ENCODE data around the gene PLSCR3.

Gene PLSCR3

DNA sequence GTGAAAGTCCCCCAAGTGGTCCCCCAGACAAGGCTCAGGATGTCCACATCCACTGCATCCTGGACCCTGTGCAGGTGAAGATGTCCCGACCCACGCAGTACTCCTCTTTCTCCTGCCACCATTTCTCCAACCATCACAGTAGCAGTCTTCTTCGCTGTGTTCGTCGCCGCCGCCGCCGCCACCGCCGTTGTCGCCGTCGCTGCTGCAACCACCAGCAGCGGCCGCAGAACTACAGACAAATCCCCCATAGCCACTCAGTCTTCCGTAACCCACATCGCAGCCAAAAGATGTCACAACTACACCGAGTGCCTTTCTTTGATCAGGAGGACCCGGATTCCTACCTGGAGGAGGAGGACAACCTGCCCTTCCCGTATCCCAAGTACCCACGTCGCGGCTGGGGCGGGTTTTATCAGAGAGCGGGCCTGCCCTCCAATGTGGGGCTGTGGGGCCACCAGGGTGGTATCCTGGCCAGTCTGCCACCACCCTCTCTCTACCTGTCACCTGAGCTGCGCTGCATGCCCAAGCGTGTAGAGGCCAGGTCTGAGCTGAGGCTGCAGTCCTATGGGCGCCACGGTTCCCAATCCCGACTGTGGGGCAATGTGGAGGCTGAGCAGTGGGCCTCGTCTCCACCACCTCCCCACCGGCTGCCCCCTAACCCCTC, 32.0 kb upstream of the PLSCR3 start:
- no peak for DNase-seq

DNA sequence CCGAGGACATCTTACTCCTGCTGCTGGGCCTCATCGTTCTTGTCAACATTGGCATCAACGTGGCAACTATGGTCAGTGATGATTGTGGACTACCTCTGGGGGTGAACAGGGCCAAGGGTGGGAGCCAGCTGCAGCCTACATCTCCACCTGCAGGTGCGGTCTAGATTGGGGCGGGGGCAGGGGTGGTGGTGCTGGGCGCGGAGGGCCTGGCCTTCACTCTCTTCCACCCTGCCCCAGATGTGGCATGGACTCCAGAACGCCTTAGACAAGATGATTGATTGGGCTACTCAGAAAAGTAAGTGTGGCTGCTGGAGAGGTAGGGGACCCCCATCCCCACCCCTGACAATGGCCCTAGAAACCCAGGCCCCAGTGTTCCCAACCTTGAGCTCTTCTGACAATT, 31.4 kb upstream of the PLSCR3 start:
- DNase-seq = no peak

DNA sequence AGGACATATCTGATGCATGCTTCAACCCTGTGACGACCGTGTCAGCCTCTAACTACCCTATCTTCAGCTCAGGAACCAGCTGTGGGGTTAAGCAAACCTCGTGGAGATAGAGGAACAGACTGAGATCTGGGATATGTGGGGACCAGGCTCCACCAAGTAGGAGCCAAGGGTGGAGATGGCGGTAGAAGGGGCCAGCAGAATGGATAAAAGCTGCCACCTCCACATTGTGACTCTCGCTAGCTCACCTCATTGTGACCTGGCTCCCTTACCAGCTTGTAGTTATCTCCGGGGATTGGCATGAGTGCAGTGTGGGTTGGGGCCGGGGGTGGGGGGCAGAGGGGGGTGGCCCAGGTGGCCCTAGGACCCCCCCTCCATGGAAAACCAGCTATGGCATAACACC, 31.0 kb upstream of the PLSCR3 start, which contains the start of gene SPEM2:
TSS of gene SPEM2 (plus strand) at position 301 of the 400 bp plus-strand sequence. CDS start at position 374, 73 bp downstream.
- no peak for DNase-seq

DNA sequence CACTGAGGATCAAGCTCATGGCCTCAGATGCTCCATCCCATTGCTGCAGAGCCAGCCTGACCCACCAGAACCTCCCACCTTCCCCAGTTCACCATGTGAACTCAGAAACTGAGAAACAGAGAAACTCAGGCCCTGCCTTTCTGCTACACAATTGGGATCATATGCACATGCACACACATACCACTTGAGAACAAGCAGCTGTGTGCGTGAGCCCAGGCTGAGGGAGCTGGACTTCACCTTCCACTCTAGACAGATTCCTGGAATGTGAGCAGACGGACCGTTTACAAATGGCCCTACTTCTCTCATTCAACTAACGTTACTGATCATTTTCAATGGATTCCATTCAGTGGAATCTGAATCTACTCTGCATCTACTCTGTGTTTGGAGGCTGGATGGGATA, 29.4 kb upstream of the PLSCR3 start:
- no peak for DNase-seq

DNA sequence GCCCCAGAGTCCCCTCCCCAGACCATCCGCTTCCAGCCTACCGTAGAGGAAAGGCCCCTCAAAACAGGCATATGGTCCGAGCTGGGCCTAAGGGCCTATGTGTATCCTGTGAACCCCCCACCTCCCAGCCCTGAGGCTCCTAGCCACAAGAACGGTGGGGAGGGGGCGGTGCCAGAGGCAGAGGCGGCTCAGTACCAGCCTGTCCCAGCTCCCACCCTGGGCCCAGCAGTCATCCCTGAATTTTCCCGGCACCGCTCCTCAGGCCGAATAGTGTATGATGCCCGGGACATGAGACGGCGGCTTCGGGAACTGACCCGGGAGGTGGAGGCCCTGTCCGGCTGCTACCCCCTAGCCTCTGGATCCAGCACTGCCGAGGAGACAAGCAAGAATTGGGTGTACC, 26.9 kb upstream of the PLSCR3 start:
- no peak for DNase-seq

DNA sequence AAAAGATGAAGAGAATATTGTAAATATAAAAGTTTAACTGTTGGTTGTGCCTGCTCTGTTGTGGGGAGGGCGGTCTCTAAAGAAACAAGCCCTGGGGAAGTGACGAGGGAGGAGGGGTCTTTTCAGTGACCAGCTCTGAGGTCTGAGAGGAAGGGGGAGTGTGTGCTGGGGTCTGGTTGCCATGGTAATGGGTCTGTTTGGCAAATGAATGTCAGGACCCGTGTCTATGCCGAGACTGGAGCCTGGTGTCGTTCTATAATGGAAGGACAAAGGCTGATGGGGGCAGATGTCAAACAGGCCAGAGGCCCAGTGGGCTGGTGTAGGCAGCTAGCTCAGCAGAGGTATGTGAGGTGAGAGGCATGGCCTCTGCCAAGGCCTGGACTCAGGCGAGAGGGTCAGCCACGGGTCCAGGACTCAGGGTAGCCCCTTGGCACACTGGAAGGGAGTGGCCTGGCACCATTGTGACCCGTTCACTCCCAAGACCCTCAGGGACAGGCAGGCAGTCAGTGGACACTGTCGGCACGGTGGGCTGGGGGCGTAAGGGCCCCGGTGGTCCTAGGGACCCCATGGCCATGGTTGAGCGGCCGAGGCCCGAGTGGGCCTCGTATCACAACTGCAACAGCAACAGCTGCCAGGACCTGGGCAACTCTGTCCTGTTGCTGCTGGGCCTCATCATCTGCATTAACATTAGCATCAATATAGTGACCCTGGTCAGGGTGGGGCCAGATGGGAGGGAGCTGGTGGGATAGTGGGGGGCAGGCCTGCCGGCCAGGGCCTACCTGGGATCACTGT, 25.7 kb upstream of the PLSCR3 start, which contains the start of gene SPEM1:
TSS of gene SPEM1 (plus strand) at position 506 of the 792 bp plus-strand sequence. CDS start at position 567, 61 bp downstream.
- DNase-seq = no peak

DNA sequence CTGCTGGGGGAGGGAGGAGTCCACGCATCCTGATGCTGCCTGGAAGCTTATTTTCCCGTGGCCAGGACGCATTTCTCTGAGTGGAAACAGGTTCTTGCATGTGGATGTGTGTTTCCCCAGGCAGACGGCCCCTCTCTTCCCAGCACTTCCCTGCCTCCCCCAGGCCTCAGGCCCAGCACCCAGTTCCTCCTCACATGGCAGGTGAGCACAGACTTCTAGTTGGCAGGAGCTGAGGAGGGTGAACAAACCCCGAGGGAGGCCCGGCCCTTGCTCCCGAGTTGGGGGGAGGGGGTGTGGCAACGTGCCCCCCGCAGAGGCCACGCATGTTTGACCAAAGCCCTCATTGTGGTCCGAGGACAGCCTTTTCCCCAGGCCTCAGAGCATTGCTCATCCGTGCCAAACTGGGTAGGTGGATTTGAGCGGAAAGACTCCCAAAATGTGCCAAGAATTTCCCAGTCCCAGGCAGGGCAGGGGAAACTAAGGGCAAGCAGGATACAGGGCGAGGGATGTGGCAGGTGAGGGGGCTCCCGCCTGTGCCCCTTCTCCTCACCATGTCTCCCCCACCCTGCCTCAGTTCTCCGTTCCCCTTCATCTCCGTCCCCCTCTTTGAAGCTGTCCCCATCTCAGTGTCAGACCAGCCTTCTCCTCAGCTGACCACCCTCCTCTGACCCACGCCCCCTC, 24.3 kb upstream of the PLSCR3 start:
- no peak for DNase-seq

DNA sequence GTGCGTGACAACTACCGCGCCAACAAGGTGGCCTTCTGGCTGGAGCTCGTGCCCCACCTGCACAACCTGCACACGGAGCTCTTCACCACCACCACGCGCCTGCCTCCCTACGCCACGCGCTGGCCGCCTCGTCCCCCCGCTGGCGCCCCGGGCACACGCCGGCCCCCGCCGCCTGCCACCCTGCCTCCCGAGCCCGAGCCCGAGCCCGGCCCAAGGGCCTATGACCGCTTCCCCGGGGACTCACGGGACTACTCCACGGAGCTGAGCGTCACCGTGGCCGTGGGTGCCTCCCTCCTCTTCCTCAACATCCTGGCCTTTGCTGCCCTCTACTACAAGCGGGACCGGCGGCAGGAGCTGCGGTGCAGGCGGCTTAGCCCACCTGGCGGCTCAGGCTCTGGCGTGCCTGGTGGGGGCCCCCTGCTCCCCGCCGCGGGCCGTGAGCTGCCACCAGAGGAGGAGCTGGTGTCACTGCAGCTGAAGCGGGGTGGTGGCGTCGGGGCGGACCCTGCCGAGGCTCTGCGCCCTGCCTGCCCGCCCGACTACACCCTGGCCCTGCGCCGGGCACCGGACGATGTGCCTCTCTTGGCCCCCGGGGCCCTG, 22.8 kb upstream of the PLSCR3 start:
- DNase-seq = no peak

DNA sequence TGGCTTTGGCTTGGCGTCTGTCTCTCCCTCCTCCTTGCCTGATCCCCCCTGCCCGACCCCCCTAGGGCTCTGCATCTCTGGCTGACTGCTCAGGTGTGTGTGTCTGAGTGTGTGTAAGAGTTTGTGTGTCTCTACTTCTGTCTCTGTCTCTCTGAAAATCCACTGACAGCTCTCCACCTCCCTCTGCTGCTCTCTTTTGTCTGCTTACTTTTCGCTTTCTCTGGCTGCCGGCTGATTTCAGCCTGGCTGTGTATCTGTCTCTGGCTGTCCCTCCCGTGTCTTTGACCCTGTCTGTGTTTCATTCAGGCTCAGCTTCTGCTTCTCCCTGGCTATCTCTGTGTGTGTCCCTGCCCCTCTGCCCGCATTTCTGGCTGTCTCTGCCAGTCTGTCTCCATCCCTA, 22.0 kb upstream of the PLSCR3 start:
- no peak for DNase-seq

DNA sequence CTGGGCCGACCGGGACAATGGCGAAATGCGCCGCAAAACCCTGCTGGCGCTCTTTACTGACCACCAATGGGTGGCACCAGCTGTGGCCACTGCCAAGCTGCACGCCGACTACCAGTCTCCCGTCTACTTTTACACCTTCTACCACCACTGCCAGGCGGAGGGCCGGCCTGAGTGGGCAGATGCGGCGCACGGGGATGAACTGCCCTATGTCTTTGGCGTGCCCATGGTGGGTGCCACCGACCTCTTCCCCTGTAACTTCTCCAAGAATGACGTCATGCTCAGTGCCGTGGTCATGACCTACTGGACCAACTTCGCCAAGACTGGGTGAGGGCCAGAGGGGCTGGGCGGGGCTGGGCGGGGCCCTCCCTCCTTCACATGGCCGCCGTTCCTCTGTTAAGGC, 21.5 kb upstream of the PLSCR3 start:
- no peak for DNase-seq

DNA sequence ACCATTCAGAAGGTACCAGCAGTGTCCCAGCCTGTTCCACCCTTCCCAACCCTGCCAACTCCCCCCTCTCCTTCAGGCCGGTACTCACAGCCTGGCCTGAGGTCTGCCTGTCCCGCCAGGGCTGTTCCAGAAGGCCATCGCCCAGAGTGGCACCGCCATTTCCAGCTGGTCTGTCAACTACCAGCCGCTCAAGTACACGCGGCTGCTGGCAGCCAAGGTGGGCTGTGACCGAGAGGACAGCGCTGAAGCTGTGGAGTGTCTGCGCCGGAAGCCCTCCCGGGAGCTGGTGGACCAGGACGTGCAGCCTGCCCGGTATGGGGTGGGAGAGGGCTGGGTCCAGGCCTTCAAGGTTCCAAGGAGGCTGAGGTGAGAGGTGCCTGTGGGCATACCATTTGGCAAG, 20.5 kb upstream of the PLSCR3 start:
- no peak for DNase-seq

DNA sequence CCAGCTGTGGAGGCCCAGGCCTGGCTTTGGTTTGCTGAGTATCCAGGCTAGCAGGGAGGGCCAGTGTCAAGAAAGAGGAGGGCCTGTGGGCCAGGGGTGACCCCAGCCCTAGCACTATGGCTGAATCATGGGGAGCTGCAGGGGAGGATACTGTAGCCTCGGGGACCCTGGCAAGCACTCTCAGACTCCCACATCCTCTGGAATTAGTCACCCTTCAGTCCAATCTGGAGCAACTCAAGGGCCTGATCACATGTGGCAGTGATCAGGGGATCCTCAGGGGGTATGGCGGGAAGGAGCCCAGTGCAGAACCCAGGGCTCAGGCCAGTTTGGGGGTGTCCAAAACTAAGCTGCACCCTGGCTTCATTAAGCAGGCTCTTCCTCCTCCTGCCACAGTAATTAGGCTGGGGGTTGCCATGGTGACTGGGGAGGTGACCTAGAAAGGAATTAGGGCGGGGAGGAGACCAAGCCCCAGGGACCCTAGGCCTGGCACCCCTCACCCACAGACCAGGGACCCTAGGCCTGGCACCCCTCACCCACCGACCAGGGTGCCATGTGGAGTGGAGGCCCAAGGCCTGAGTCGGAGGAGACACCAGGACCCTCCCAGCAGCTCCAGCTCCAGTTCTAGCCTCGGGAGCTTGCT, 19.1 kb upstream of the PLSCR3 start:
- DNase-seq = no peak

DNA sequence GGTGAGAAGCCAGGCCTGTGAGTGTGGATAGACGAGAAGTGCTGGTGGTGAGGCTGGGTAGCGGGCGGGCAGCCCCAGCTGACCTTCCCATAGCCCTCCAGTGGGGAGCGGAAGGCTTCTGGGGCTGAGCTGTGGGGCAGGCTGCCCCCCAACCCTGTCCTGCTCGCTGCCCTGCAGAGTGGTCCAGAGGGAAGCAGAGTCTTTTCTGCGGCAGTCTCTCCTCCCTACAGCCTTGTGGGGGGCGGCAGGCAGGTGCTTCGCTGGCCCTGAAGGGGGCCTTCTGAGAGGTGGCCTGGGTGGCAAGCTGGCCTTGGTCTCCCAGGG, 17.1 kb upstream of the PLSCR3 start:
- DNase-seq = no peak

DNA sequence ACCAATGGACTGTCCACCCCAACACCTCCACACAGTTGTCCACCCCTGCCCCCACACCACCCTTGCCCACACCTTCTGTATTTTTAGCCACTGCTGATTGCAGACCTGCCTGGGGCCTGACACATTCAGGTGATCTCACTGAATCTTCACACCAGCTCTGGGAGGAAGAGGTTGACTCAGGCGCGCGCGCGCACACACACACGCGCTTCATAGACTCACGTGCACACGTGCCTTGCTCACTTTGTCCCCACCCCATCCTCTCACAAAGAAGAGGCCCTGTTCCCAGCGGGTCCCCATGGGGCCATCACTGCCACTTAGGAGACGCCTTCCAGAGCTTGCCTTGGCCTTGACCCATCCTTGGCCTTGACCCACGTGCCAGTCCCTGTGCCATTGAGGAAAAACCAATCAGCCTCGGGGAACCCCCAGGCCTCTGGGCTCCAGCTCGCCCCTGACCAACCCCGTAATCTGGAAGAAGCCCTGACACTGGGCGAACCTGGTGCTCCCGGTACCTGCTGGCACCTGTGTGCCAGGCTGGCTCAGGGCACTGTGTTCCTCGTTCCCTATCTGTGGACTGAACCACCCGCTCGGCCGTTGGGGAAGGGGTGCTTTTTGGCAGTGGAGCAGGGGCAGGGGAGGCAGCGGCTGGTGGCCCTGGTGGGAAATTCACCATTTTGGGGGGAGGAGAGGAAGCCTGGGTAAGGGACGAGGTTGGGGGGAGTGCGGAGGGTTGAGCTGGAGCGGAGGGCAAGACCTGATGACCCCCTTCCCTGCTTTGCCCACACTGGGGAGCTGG, 16.5 kb upstream of the PLSCR3 start:
- DNase-seq = no peak

DNA sequence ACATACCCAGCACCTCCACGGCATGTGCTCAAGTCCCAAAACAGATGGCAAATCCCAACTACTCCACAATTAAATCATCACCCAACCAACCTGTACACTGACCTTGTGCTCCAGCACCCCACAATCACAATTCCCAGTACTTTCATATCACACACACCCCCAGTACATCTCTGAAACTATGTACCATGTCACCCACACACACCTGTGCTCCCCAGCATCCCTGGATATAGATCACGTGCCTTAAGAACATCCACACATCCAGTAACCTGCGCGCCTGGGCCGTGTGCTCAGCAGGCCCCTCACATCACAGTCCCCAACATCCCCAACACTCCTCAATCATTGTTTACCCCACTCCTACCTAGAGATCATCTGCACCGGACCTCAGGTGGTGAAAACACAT, 15.4 kb upstream of the PLSCR3 start:
- no peak for DNase-seq

DNA sequence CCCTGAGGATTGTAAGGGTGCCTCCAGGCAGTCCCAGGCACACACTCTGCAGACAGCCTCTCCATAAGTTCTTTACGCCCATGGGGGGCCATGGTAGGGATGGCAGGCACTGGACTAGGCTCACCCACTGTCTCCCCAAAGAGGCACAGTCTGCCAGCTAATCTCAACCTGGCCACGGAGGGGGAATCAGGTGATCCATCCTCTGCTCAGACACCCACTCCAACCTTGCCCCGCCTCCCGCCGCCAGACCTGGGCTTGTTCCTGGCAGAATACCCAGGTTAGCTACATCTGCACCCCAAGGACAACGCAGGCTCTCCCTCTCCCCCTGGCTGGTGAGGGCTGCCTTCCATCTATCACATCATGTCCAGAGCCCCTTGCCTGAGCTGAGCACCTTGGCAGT, 14.5 kb upstream of the PLSCR3 start:
- no peak for DNase-seq

DNA sequence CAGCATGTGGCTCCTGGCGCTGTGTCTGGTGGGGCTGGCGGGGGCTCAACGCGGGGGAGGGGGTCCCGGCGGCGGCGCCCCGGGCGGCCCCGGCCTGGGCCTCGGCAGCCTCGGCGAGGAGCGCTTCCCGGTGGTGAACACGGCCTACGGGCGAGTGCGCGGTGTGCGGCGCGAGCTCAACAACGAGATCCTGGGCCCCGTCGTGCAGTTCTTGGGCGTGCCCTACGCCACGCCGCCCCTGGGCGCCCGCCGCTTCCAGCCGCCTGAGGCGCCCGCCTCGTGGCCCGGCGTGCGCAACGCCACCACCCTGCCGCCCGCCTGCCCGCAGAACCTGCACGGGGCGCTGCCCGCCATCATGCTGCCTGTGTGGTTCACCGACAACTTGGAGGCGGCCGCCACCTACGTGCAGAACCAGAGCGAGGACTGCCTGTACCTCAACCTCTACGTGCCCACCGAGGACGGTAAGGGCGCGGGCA, 14.0 kb upstream of the PLSCR3 start:
- DNase-seq = peak; percentile 22

DNA sequence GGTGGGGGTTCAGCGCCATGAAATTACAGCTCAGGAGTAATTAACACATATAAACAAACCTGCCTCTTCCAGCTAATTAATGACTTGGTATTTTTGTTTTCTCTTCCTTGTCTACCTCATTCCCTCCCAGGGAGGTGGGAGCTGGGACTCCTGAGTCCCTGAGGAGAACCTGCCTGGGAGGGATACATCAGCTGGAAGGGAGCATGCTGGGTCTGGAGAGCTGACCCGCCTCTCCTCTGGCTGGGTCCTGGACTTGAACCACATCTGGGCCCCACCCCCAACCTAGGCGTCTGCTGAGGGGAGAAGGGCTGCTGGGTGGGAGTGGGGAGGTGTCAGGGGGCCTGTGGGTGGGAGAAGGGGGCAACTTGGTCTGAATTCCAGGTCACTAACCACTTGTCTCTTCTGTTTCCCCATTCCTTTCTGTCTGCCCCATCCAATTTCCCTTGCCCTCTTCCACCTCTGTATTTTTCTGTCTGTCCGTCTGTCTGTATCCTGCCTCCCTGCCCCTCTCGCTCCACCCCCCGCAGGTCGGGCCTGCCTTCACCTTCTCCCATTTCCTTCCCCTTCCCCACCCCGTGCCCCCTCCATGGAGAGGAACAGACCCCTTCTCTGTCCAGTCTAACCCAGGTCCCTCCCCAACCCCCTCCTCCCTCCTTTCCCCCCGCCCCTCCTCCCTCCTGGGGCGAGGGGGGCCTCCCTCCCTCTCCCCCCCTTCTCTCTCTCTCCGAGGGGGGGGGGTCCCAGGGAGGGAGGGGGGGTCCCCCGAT, 13.3 kb upstream of the PLSCR3 start, which contains the start of gene NLGN2:
TSS of gene NLGN2 (plus strand) at position 361 of the 767 bp plus-strand sequence. CDS start 411 bp downstream, outside the sequence.
- no peak for DNase-seq

DNA sequence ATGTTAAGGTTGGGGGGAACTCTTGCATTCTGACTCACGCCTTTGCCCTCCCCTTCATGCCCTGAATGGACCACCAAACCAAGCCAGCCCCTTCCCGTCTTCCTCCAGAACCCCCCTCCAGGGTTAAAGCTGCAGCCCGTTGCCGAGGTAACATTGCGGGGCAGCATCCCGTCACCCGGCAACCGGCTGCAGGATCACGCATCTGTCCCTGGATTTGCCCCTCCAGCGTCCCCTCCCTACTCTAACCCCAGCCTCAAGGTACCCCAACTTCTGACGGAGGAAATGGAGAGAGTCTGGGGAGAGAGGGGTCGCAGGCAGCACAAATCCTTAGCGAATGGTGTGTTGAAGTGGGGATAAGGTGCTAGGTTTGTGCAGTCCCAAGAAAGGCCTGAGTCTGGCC, 12.8 kb upstream of the PLSCR3 start:
- no peak for DNase-seq

DNA sequence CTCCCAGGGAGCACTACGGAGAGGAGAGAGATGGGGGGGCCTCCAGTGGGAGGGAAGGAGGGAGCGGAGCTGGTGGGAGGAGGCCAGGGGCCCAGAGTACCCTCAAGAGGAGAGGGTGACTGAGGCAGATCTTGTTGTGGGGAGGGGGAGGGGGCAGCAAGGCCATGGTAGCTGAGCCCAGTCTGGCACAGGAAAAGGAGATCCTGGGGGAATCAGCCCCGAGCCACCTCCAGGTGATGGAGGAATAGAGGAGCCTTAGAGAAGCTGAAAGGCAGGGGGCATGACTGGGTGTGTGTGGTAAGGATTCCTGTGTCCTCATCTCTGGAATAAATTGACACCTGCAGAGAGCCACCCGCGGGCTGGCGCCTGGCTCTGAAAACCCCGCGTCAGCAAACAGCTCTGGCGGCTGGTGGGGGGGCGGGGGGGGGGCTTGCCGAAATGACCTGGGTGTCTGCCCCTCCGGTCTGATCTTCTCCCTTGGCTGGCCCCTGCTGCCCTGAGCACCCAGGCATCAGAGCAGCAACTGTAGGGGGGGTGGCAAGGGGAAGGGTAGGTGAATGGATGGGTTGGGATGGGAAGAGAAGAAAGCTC, 12.0 kb upstream of the PLSCR3 start:
- no peak for DNase-seq
